ENCODE data around the gene PTS. TPM values are rescaled to one million over a fixed set of nuclear protein-coding genes. Genes with fewer than 3 reads are reported as not detected.
A peak's percentile ranks its signal among the peaks of the same experiment; 100 is the strongest.

The PTS gene
- total RNA-seq, 1 experiment from 2014 or later: 29.3 TPM

- TF ChIP-seq CTCF (IDR thresholded peaks at IDR 0.05; ENCODE audit: unreplicated experiment): no peak
- CTCF ChIA-PET: interaction anchor here (0.7 to 2.0 kb wide), 3 partner anchors 8 to 158 kb away, joined by 3 to 14 read pairs (median 4); no protein-coding TSS in a partner anchor
- Mint-ChIP-seq H3K4me1 (ENCODE audit: low read depth, unreplicated experiment) (peaks cover 10% of the 10 kb centered on the region), H3K9me3 (ENCODE audit: low read depth, unreplicated experiment) (no peaks in the 10 kb centered on the region), H3K27ac (ENCODE audit: unreplicated experiment) (no peak overlapping the region), H3K36me3 (ENCODE audit: insufficient read depth, unreplicated experiment) (no peaks in the 10 kb centered on the region), H3K4me3 (ENCODE audit: low read depth, unreplicated experiment) (no peak overlapping the region), H3K27me3 (ENCODE audit: unreplicated experiment) (no peaks in the 10 kb centered on the region)
- no peak for DNase-seq
- intact Hi-C loops (cut with micrococcal nuclease; ENCODE audit: unreplicated experiment): loop anchor here (5.0 kb wide), 1 partner anchor 167 kb away; no protein-coding TSS in a partner anchor
- BruUV-seq (replicated peaks): no TSS peak
Observed at GRCh38 chr11:112278803-112279202, 52.6 kb downstream of the PTS start.

- H3K27ac Mint-ChIP-seq (ENCODE audit: unreplicated experiment): no peak overlapping the region
- no peaks in the 10 kb centered on the region for H3K27me3 Mint-ChIP-seq (ENCODE audit: unreplicated experiment)
- peaks cover 10% of the 10 kb centered on the region for H3K4me1 Mint-ChIP-seq (ENCODE audit: low read depth, unreplicated experiment)
- no TSS peak for BruUV-seq (replicated peaks)
- peak; percentile 76 for TF ChIP-seq CTCF (IDR thresholded peaks at IDR 0.05; ENCODE audit: unreplicated experiment)
- no peaks in the 10 kb centered on the region for H3K36me3 Mint-ChIP-seq (ENCODE audit: insufficient read depth, unreplicated experiment)
- intact Hi-C loops (cut with micrococcal nuclease; ENCODE audit: unreplicated experiment): loop anchor here (1.0 to 10.0 kb wide), 3 partner anchors 61 to 345 kb away; partner anchors contain the start of gene DIXDC1
- peak overlapping the region; percentile 66 for H3K4me3 Mint-ChIP-seq (ENCODE audit: low read depth, unreplicated experiment)
- no peaks in the 10 kb centered on the region for H3K9me3 Mint-ChIP-seq (ENCODE audit: low read depth, unreplicated experiment)
- peak; percentile 73 for DNase-seq
- CTCF ChIA-PET: interaction anchor here (0.7 to 2.0 kb wide), 9 partner anchors 9 to 1695 kb away, joined by 3 to 14 read pairs (median 4); partner anchors contain the start of gene HTR3A
Observed at GRCh38 chr11:112279901-112280267, 53.7 kb downstream of the PTS start.

- CTCF ChIA-PET: interaction anchor here (0.6 to 2.0 kb wide), 13 partner anchors 10 to 1695 kb away, joined by 3 to 14 read pairs (median 4); partner anchors contain the start of genes ALG9 and HTR3A
- H3K4me1 Mint-ChIP-seq (ENCODE audit: low read depth, unreplicated experiment): peaks cover 10% of the 10 kb centered on the region
- no peaks in the 10 kb centered on the region for H3K9me3 Mint-ChIP-seq (ENCODE audit: low read depth, unreplicated experiment)
- peak; percentile 38 for TF ChIP-seq CTCF (IDR thresholded peaks at IDR 0.05; ENCODE audit: unreplicated experiment)
- H3K36me3 Mint-ChIP-seq (ENCODE audit: insufficient read depth, unreplicated experiment): no peaks in the 10 kb centered on the region
- H3K4me3 Mint-ChIP-seq (ENCODE audit: low read depth, unreplicated experiment): peak overlapping the region; percentile 66
- no TSS peak for BruUV-seq (replicated peaks)
- H3K27me3 Mint-ChIP-seq (ENCODE audit: unreplicated experiment): no peaks in the 10 kb centered on the region
- intact Hi-C loops (cut with micrococcal nuclease; ENCODE audit: unreplicated experiment): loop anchor here (1.0 to 10.0 kb wide), 2 partner anchors 61 to 346 kb away; partner anchors contain the start of gene DIXDC1
- no peak overlapping the region for H3K27ac Mint-ChIP-seq (ENCODE audit: unreplicated experiment)
- DNase-seq: peak; percentile 59
Observed at GRCh38 chr11:112280268-112281126, 54.3 kb downstream of the PTS start.

- H3K4me1 Mint-ChIP-seq (ENCODE audit: low read depth, unreplicated experiment): no peaks in the 10 kb centered on the region
- intact Hi-C loops (cut with micrococcal nuclease; ENCODE audit: unreplicated experiment): loop anchor here (10.0 kb wide), 1 partner anchor 347 kb away; the partner anchor contains the start of gene DIXDC1
- no TSS peak for BruUV-seq (replicated peaks)
Observed at GRCh38 chr11:112281726-112282125, 55.5 kb downstream of the PTS start.

More at GRCh38 chr11:112281726-112282125, 55.5 kb downstream of the PTS start:
- Mint-ChIP-seq H3K9me3 (ENCODE audit: low read depth, unreplicated experiment) (no peaks in the 10 kb centered on the region), H3K4me3 (ENCODE audit: low read depth, unreplicated experiment) (no peak overlapping the region), H3K36me3 (ENCODE audit: insufficient read depth, unreplicated experiment) (no peaks in the 10 kb centered on the region), H3K27me3 (ENCODE audit: unreplicated experiment) (no peaks in the 10 kb centered on the region), H3K27ac (ENCODE audit: unreplicated experiment) (no peak overlapping the region)
- CTCF ChIA-PET: no interaction called here
- no peak for TF ChIP-seq CTCF (IDR thresholded peaks at IDR 0.05; ENCODE audit: unreplicated experiment)
- no peak for DNase-seq

Other genes starting within 250 kb of the PTS start
- 25.4 and 27.4 TPM in 2 replicates for gene DLAT, start 201.0 kb upstream of the PTS start, total RNA-seq (2022)
- 1.6 and 2.2 TPM in 2 replicates for gene PIH1D2, start 152.4 kb upstream of the PTS start, total RNA-seq (2022)
- gene NKAPD1, start 152.1 kb upstream of the PTS start, total RNA-seq (2022): 13.0 and 14.7 TPM in 2 replicates
- 33.2 and 36.7 TPM in 2 replicates for gene TIMM8B, start 139.7 kb upstream of the PTS start, total RNA-seq (2022)
- gene SDHD, start 139.6 kb upstream of the PTS start, total RNA-seq (2022): 56.6 and 59.1 TPM in 2 replicates
- gene IL18, start 62.3 kb upstream of the PTS start, total RNA-seq (2022): 111 and 121 TPM in 2 replicates
- not detected in 2 replicates for gene TEX12, start 59.1 kb upstream of the PTS start, total RNA-seq (2022)
- gene BCO2, start 50.9 kb upstream of the PTS start, total RNA-seq (2022): 13.8 and 15.0 TPM in 2 replicates
- not detected in 2 replicates for gene PLET1, start 34.4 kb downstream of the PTS start, total RNA-seq (2022)

Measured in Calu3 (cell line).